B cell (primary cell): ENCODE data around the gene SEMA4D. TPM values are rescaled to one million over a fixed set of nuclear protein-coding genes. Genes with fewer than 3 reads are reported as not detected.
A peak's percentile ranks its signal among the peaks of the same experiment; 100 is the strongest.

ENCODE experiments used
- ATAC-seq: fragments of 200-7000 bp; cut with Tn5 transposase; one replicate; pipeline ENCODE4 v1.10.0; 2021; ENCODE audit warnings: low read depth, mild to moderate bottlenecking, moderate number of reproducible peaks, moderate library complexity
- CTCF ChIA-PET: fragments of 350-600 bp; sonication (Branson Sonifier 250); formaldehyde crosslinking; loops from one replicate; lab custom pipeline; 2021; ENCODE audit warnings: antibody characterized with exemption, inconsistent platforms; lab: Charles Lee
- POLR2A ChIA-PET: fragments of 350-600 bp; sonication (Branson Sonifier 250); formaldehyde crosslinking; loops from one replicate; lab custom pipeline; 2021; ENCODE audit warnings: antibody characterized with exemption; lab: Charles Lee
- DNase-seq: peaks from one replicate; pipeline ENCODE4 v3.0.0; 2013
- H2AFZ ChIP-seq: 2 replicates; pipeline ENCODE4 v1.6.1; 2012; ENCODE audit warnings: mild to moderate bottlenecking, low read depth, low read length; ENCODE audit not compliant: insufficient read depth, poor library complexity, severe bottlenecking
- H3K27ac ChIP-seq, 2 donors: 1 replicate in 1 of 2; 2 replicates in 1 of 2; pipeline ENCODE4 v1.5.1; 2012 to 2013; ENCODE audit warnings: low read length in 2 of 2, mild to moderate bottlenecking in 2 of 2, moderate library complexity in 1 of 2
- H3K27me3 ChIP-seq, 4 experiments: fragments of 200-600 bp in 1 of 4; sonication (generic) in 1 of 4; replicated peaks in 1 of 4; 1 replicate in 2 of 4; 2 replicates in 2 of 4; pipeline versions ENCODE4 v1.6.1 to v1.7.0; 2013 to 2016; ENCODE audit warnings: low read length in 3 of 4, mild to moderate bottlenecking in 2 of 4, mixed read lengths in 1 of 4, moderate library complexity in 1 of 4; ENCODE audit not compliant: insufficient read depth in 4 of 4, control insufficient read depth in 3 of 4; ENCODE audit errors: control extremely low read depth in 1 of 4
- H3K36me3 ChIP-seq, 2 experiments: replicated peaks in 1 of 2; 1 replicate in 1 of 2; 2 replicates in 1 of 2; pipeline versions ENCODE4 v1.6.1 to v1.7.1; 2013; ENCODE audit warnings: low read length in 1 of 2; ENCODE audit not compliant: insufficient read depth in 2 of 2, control insufficient read depth in 1 of 2; ENCODE audit errors: control extremely low read depth in 1 of 2, extremely low read depth in 1 of 2
- H3K4me1 ChIP-seq, 2 donors: fragments of 200-600 bp in 1 of 2; sonication (generic) in 1 of 2; 1 replicate in 1 of 2; 2 replicates in 1 of 2; pipeline versions ENCODE4 v1.5.1 to v1.6.1; 2013 to 2017; ENCODE audit warnings: low read length in 2 of 2; ENCODE audit not compliant: control insufficient read depth in 2 of 2, insufficient read depth in 2 of 2
- H3K4me2 ChIP-seq: replicated peaks from 2 replicates; pipeline ENCODE3; 2012; ENCODE audit warnings: mild to moderate bottlenecking, low read depth, low read length; ENCODE audit not compliant: poor library complexity, severe bottlenecking
- H3K4me3 ChIP-seq, 5 experiments: fragments of 200-600 bp in 1 of 5; sonication (generic) in 1 of 5; 1 replicate in 3 of 5; 2 replicates in 2 of 5; pipeline versions ENCODE4 v1.5.1 to v1.7.0; 2011 to 2016; ENCODE audit warnings: low read length in 4 of 5, mild to moderate bottlenecking in 4 of 5, low read depth in 2 of 5, control low read depth in 1 of 5, moderate library complexity in 1 of 5; ENCODE audit not compliant: insufficient read depth in 1 of 5; ENCODE audit errors: control extremely low read depth in 1 of 5, extremely low read depth in 1 of 5
- H3K79me2 ChIP-seq: fragments of 200-600 bp; sonication (generic); one replicate; pipeline ENCODE4 v1.6.0; 2016; ENCODE audit warnings: low read length; ENCODE audit not compliant: control insufficient read depth, insufficient read depth
- H3K9ac ChIP-seq: fragments of 200-600 bp; sonication (generic); 2 replicates; pipeline ENCODE4 v1.6.1; 2017; ENCODE audit warnings: mild to moderate bottlenecking, low read length, moderate library complexity
- H3K9me3 ChIP-seq, 3 donors: one replicate each; pipeline versions ENCODE4 v1.6.1 to v1.7.1; 2013; ENCODE audit warnings: low read length in 2 of 3; ENCODE audit not compliant: control insufficient read depth in 2 of 3, insufficient read depth in 1 of 3; ENCODE audit errors: control extremely low read depth in 1 of 3
- H4K20me1 ChIP-seq: 2 replicates; pipeline ENCODE4 v1.6.0; 2012; ENCODE audit warnings: mild to moderate bottlenecking, low read length; ENCODE audit not compliant: insufficient read depth, control insufficient read depth, poor library complexity, severe bottlenecking
- H3K27ac Mint-ChIP-seq: one replicate; pipeline ENCODE4 v1.8.0; 2021; ENCODE audit warnings: mixed read lengths
- H3K27me3 Mint-ChIP-seq: one replicate; pipeline ENCODE4 v1.8.0; 2021; ENCODE audit warnings: mixed read lengths
- H3K4me1 Mint-ChIP-seq: one replicate; pipeline ENCODE4 v1.8.0; 2021; ENCODE audit warnings: mixed read lengths
- H3K4me3 Mint-ChIP-seq: one replicate; pipeline ENCODE4 v1.8.0; 2021; ENCODE audit warnings: mixed read lengths
- H3K9me3 Mint-ChIP-seq: one replicate; pipeline ENCODE4 v1.8.0; 2022; ENCODE audit warnings: mixed read lengths; ENCODE audit not compliant: insufficient read depth
- CTCF ChIP-seq: fragments of 200-600 bp; IDR thresholded peaks from one replicate; pipeline ENCODE4 v1.8.0; 2022; ENCODE audit warnings: antibody characterized with exemption, mild to moderate bottlenecking
- EZH2 ChIP-seq: IDR thresholded peaks from 2 replicates; pipeline ENCODE4 v1.6.1; 2012; ENCODE audit warnings: borderline replicate concordance, low read depth, mild to moderate bottlenecking, moderate library complexity, low read length; ENCODE audit not compliant: insufficient read depth, poor library complexity, severe bottlenecking
- WGBS: methylation state at CpG from one replicate; pipeline ENCODE4 v1.1.5; 2013; ENCODE audit warnings: missing lambda C conversion rate; ENCODE audit not compliant: insufficient coverage; 5-methylcytosine and 5-hydroxymethylcytosine counted together
- intact Hi-C: fragments of 100-400 bp; cut with micrococcal nuclease; formaldehyde crosslinking; loops from one replicate; pipeline ENCODE4 v1.10.0; 2022
- polyA plus RNA-seq: library from polyadenylated mRNA; depleted of rRNA; stranded (reverse); fragments of >200 nt; gene quantifications from 2 replicates; pipeline ENCODE4 v1.2.3, GENCODE V29; 2012
- total RNA-seq, 2 donors: library from RNA; stranded (reverse); fragments of 120-200 nt in 1 of 2; gene quantifications; 1 replicate in 1 of 2; 2 replicates in 1 of 2; pipeline versions ENCODE4 v1.2.3 to v1.2.4, GENCODE V29; 2013 to 2022

SEMA4D gene
- total and polyA plus RNA-seq, 2 donors (not counting 1 experiment from before 2014, with no cell fraction given) = 53.6 to 231 TPM

- H3K4me3 ChIP-seq = no peak overlapping the region
- no peaks in the 10 kb centered on the region for H3K9me3 ChIP-seq
- Mint-ChIP-seq H3K4me3 (no peak overlapping the region), H3K27ac (peak overlapping the region; percentile 69), H3K27me3 (no peaks in the 10 kb centered on the region), H3K4me1 (peaks cover 79% of the 10 kb centered on the region), H3K9me3 (no peaks in the 10 kb centered on the region)
- CTCF ChIA-PET = interaction anchor here (0.8 to 1.2 kb wide), 3 partner anchors 44 to 100 kb away, joined by 3 read pairs; no protein-coding TSS in a partner anchor
- no peaks in the 10 kb centered on the region for H3K36me3 ChIP-seq
- POLR2A ChIA-PET = no interaction called here
- ATAC-seq (no peak), DNase-seq (no peak)
- TF ChIP-seq CTCF = no peak
- no peak for TF ChIP-seq EZH2
- no peak overlapping the region for H2AFZ ChIP-seq
- H3K79me2 ChIP-seq = no peaks in the 10 kb centered on the region
- 93% methylated on average over 4 of the region's 6 CpGs for WGBS
- no peaks in the 10 kb centered on the region for H4K20me1 ChIP-seq
- no peak overlapping the region for H3K9ac ChIP-seq
- no peaks in the 10 kb centered on the region for H3K27me3 ChIP-seq
- peak overlapping the region; percentile 26 to 79 for H3K27ac ChIP-seq
- H3K4me1 ChIP-seq = peaks cover 62 to 65% of the 10 kb centered on the region in 2 donors
- intact Hi-C loops = loop anchor here (5.0 kb wide), 1 partner anchor 64 kb away; no protein-coding TSS in a partner anchor
- no peak overlapping the region for H3K4me2 ChIP-seq
Observed at GRCh38 chr9:89505911-89506310, 8.0 kb upstream of the SEMA4D start.

GRCh38 chr9:89505048-89505447 lies 7.1 kb upstream of the SEMA4D start:
- intact Hi-C loops = loop anchor here (5.0 kb wide), 1 partner anchor 63 kb away; no protein-coding TSS in a partner anchor
- Histone ChIP-seq H3K9ac (no peak overlapping the region), H3K4me1 (peaks cover 56 to 59% of the 10 kb centered on the region in 2 donors), H3K9me3 (no peaks in the 10 kb centered on the region), H3K27ac (peak overlapping the region in 1 of 2 donors; percentile 0), H3K79me2 (no peaks in the 10 kb centered on the region), H3K36me3 (no peaks in the 10 kb centered on the region), H2AFZ (no peak overlapping the region), H3K4me3 (no peak overlapping the region), H4K20me1 (no peaks in the 10 kb centered on the region), H3K27me3 (no peaks in the 10 kb centered on the region), H3K4me2 (no peak overlapping the region)
- Mint-ChIP-seq H3K27ac (peak overlapping the region; percentile 33), H3K27me3 (no peaks in the 10 kb centered on the region), H3K4me3 (no peak overlapping the region), H3K9me3 (no peaks in the 10 kb centered on the region), H3K4me1 (peaks cover 79% of the 10 kb centered on the region)
- DNase-seq (no peak), ATAC-seq (no peak)
- ChIA-PET CTCF (interaction anchor here (1.9 kb wide), 1 partner anchor 44 kb away, joined by 5 read pairs; no protein-coding TSS in a partner anchor), POLR2A (no interaction called here)
- no peak for TF ChIP-seq EZH2
- TF ChIP-seq CTCF = no peak
